Naive thymus-derived CD4-positive, alpha-beta T cell (primary cell): ENCODE results near the gene LDB2. TPM values are rescaled to one million over a fixed set of nuclear protein-coding genes. Genes with fewer than 3 reads are reported as not detected.

ENCODE experiments used
- ATAC-seq: fragments of 150-1000 bp; cut with Tn5 transposase; 2 replicates; pipeline ENCODE4 v1.10.0; 2021; ENCODE audit warnings: mild to moderate bottlenecking, moderate library complexity
- CTCF ChIA-PET: fragments of 350-600 bp; sonication (Branson Sonifier 250); formaldehyde crosslinking; loops from one replicate; lab custom pipeline; 2021; ENCODE audit warnings: antibody characterized with exemption; lab: Charles Lee
- POLR2A ChIA-PET: fragments of 350-600 bp; sonication (Branson Sonifier 250); formaldehyde crosslinking; loops from one replicate; lab custom pipeline; 2021; ENCODE audit warnings: antibody characterized with exemption, inconsistent platforms; lab: Charles Lee
- DNase-seq, 9 donors: peaks; one replicate each; pipeline versions ENCODE4 v3.0.0 to v3.0.0-alpha.2; 2020 to 2022; ENCODE audit warnings: mixed read lengths in 1 of 9
- H3K27ac ChIP-seq: one replicate; pipeline ENCODE4 v1.7.0; 2013; ENCODE audit warnings: mild to moderate bottlenecking, low read depth, low read length, moderate library complexity
- H3K27me3 ChIP-seq, 2 donors: one replicate each; pipeline ENCODE4 v1.7.0; 2013; ENCODE audit warnings: low read length in 2 of 2, mild to moderate bottlenecking in 2 of 2, moderate library complexity in 2 of 2; ENCODE audit not compliant: control insufficient read depth in 2 of 2, insufficient read depth in 2 of 2
- H3K36me3 ChIP-seq, 3 experiments: 1 replicate in 2 of 3; 2 replicates in 1 of 3; pipeline ENCODE4 v1.7.0; 2013; ENCODE audit warnings: low read length in 3 of 3, mild to moderate bottlenecking in 3 of 3, moderate library complexity in 1 of 3; ENCODE audit not compliant: insufficient read depth in 3 of 3, control insufficient read depth in 2 of 3
- H3K4me1 ChIP-seq, 2 donors: one replicate each; pipeline ENCODE4 v1.7.0; 2013; ENCODE audit warnings: low read length in 2 of 2, mild to moderate bottlenecking in 2 of 2, moderate library complexity in 1 of 2; ENCODE audit not compliant: control insufficient read depth in 2 of 2, insufficient read depth in 2 of 2
- H3K4me3 ChIP-seq: 2 replicates; pipeline ENCODE4 v1.7.0; 2013; ENCODE audit warnings: mild to moderate bottlenecking, low read length
- H3K9me3 ChIP-seq, 3 experiments: 1 replicate in 2 of 3; 2 replicates in 1 of 3; pipeline ENCODE4 v1.7.0; 2013; ENCODE audit warnings: low read length in 3 of 3; ENCODE audit not compliant: control insufficient read depth in 2 of 3
- H3K27ac Mint-ChIP-seq, 9 donors: one replicate each; pipeline ENCODE4 v1.8.0; 2020 to 2022; ENCODE audit warnings: mixed read lengths in 9 of 9, mild to moderate bottlenecking in 8 of 9, moderate library complexity in 5 of 9, inconsistent platforms in 2 of 9
- H3K27me3 Mint-ChIP-seq, 5 donors: one replicate each; pipeline ENCODE4 v1.8.0; 2021 to 2022; ENCODE audit warnings: mixed read lengths in 5 of 5, mild to moderate bottlenecking in 1 of 5
- H3K36me3 Mint-ChIP-seq, 5 donors: one replicate each; pipeline ENCODE4 v1.8.0; 2020 to 2022; ENCODE audit warnings: mixed read lengths in 5 of 5, mild to moderate bottlenecking in 3 of 5, inconsistent platforms in 1 of 5
- H3K4me1 Mint-ChIP-seq, 7 donors: one replicate each; pipeline ENCODE4 v1.8.0; 2020 to 2022; ENCODE audit warnings: mixed read lengths in 7 of 7, mild to moderate bottlenecking in 3 of 7, inconsistent platforms in 1 of 7
- H3K4me3 Mint-ChIP-seq, 10 donors: one replicate each; pipeline ENCODE4 v1.8.0; 2020 to 2022; ENCODE audit warnings: mild to moderate bottlenecking in 10 of 10, mixed read lengths in 10 of 10, moderate library complexity in 6 of 10, inconsistent platforms in 2 of 10
- H3K9me3 Mint-ChIP-seq, 11 donors: one replicate each; pipeline ENCODE4 v1.8.0; 2020 to 2022; ENCODE audit warnings: mixed read lengths in 11 of 11, mild to moderate bottlenecking in 4 of 11, inconsistent platforms in 1 of 11, moderate library complexity in 1 of 11
- intact Hi-C, 2 donors: fragments of 100-400 bp; cut with micrococcal nuclease; formaldehyde crosslinking; loops; one replicate each; pipeline ENCODE4 v1.15.1; 2023
- polyA plus RNA-seq, 2 donors: library from polyadenylated mRNA; unstranded; fragments of 300-500 nt; fragmentation: Illumina TruSeq; gene quantifications; one replicate each; pipeline ENCODE4 v1.2.3, GENCODE V29; 2021
- total RNA-seq, 6 experiments: library from RNA in 5 of 6; stranded (reverse) in 5 of 6; gene quantifications; 1 replicate in 5 of 6; 2 replicates in 1 of 6; pipeline ENCODE4 v1.2.3 and lab custom pipeline; 2021 to 2026

LDB2 gene
- total and polyA plus RNA-seq, 7 experiments from 2014 or later, result 0.29 to 1.5 TPM; not detected in 5

- no peak overlapping the region for H3K4me3 Mint-ChIP-seq
- Histone ChIP-seq H3K27ac (no peak overlapping the region), H3K27me3 (no peaks in the 10 kb centered on the region), H3K36me3 (no peaks in the 10 kb centered on the region), H3K4me1 (no peaks in the 10 kb centered on the region), H3K9me3 (no peaks in the 10 kb centered on the region), H3K4me3 (no peak overlapping the region)
- ATAC-seq, result no peak
- ChIA-PET CTCF (no interaction called here), POLR2A (no interaction called here)
- peaks cover 0 to 7% (median 3%) of the 10 kb centered on the region in 5 donors for H3K27me3 Mint-ChIP-seq
- no peak overlapping the region for H3K27ac Mint-ChIP-seq
- peaks cover 0 to 23% (median 7%) of the 10 kb centered on the region in 11 donors for H3K9me3 Mint-ChIP-seq
- H3K4me1 Mint-ChIP-seq, result no peaks in the 10 kb centered on the region
- intact Hi-C loops, result no loop called here
- H3K36me3 Mint-ChIP-seq, result no peaks in the 10 kb centered on the region
- DNase-seq, result no peak
Observed at GRCh38 chr4:16608611-16609125, 289.8 kb downstream of the LDB2 start.

GRCh38 chr4:16608123-16608522 is 290.3 kb downstream of the LDB2 start:
- DNase-seq, result no peak
- Histone ChIP-seq H3K27ac (no peak overlapping the region), H3K4me3 (no peak overlapping the region), H3K27me3 (no peaks in the 10 kb centered on the region), H3K9me3 (no peaks in the 10 kb centered on the region), H3K36me3 (no peaks in the 10 kb centered on the region), H3K4me1 (no peaks in the 10 kb centered on the region)
- ChIA-PET POLR2A (no interaction called here), CTCF (no interaction called here)
- no peak for ATAC-seq
- Mint-ChIP-seq H3K36me3 (no peaks in the 10 kb centered on the region), H3K27me3 (peaks cover 0 to 8% (median 4%) of the 10 kb centered on the region in 5 donors), H3K27ac (no peak overlapping the region), H3K4me3 (no peak overlapping the region), H3K9me3 (peaks cover 0 to 23% (median 6%) of the 10 kb centered on the region in 11 donors), H3K4me1 (peaks cover 0 to under 1% (median 0%) of the 10 kb centered on the region in 7 donors)
- intact Hi-C loops, result no loop called here

DNA sequence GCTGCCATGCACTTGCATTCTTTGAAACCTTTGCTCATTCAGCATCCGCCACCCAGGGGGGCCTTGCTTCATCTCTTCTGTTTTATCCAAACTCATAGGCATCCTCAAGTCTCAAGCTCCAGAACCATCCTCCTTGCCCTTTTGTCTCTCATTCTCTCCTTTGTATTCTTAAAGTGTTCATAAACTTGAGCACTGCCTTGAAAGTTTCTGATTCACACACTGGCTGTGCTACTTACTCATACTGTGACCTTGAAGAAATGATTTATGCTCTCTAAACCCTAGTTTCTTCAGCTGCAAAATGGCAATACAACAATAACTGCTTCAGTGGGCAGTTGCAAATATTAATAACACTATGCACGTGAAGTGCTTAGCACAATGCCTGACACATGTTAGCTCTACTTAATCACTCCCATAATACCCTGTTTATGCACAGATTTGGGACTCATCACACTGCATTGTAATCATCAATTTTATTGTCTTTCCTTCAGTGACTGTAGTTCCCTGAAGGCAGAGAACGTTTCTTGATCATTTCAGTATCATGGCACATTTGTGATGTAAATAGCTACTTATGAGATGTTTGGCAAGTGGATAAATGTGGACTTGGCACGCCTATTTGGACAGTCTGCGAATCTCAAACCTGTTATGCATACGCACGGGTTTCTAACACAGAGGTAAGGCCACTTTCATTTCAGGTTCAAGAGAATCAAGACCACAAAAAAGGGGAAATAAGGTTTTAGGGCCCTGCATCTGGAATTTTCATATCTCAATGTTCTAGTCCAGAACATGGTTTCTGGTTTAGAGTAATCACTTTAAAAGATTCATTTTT is 291.0 kb downstream of the LDB2 start:
- Mint-ChIP-seq H3K27me3 (peaks cover 0 to 12% (median 7%) of the 10 kb centered on the region in 5 donors), H3K4me3 (no peak overlapping the region), H3K9me3 (peaks cover 0 to 23% (median 6%) of the 10 kb centered on the region in 11 donors), H3K4me1 (peaks cover 0 to 1% (median 0%) of the 10 kb centered on the region in 7 donors), H3K27ac (no peak overlapping the region), H3K36me3 (no peaks in the 10 kb centered on the region)
- H3K27me3 ChIP-seq, result no peaks in the 10 kb centered on the region
- CTCF ChIA-PET, result no interaction called here
- no peak overlapping the region for H3K4me3 ChIP-seq
- H3K27ac ChIP-seq, result no peak overlapping the region
- no peaks in the 10 kb centered on the region for H3K4me1 ChIP-seq
- ATAC-seq (no peak), DNase-seq (no peak)
- POLR2A ChIA-PET, result no interaction called here
- intact Hi-C loops, result no loop called here
- H3K9me3 ChIP-seq, result no peaks in the 10 kb centered on the region
- H3K36me3 ChIP-seq, result no peaks in the 10 kb centered on the region

- no peak overlapping the region for H3K27ac Mint-ChIP-seq
- Histone ChIP-seq H3K4me3 (no peak overlapping the region), H3K27ac (no peak overlapping the region), H3K9me3 (no peaks in the 10 kb centered on the region), H3K4me1 (no peaks in the 10 kb centered on the region), H3K36me3 (no peaks in the 10 kb centered on the region), H3K27me3 (no peaks in the 10 kb centered on the region)
- no peak overlapping the region for H3K4me3 Mint-ChIP-seq
- intact Hi-C loops, result no loop called here
- CTCF ChIA-PET, result no interaction called here
- DNase-seq, result no peak
- ATAC-seq, result no peak
- peaks cover 0 to 15% (median 6%) of the 10 kb centered on the region in 11 donors for H3K9me3 Mint-ChIP-seq
- peaks cover 0 to 15% (median 7%) of the 10 kb centered on the region in 5 donors for H3K27me3 Mint-ChIP-seq
- POLR2A ChIA-PET, result no interaction called here
- peaks cover 0 to 1% (median 0%) of the 10 kb centered on the region in 7 donors for H3K4me1 Mint-ChIP-seq
- H3K36me3 Mint-ChIP-seq, result no peaks in the 10 kb centered on the region
Observed at GRCh38 chr4:16606691-16607090, 291.8 kb downstream of the LDB2 start.

GRCh38 chr4:16603178-16603577 is 295.3 kb downstream of the LDB2 start:
- no peak for ATAC-seq
- Mint-ChIP-seq H3K4me3 (no peak overlapping the region), H3K27me3 (peaks cover 0 to 15% (median 0%) of the 10 kb centered on the region in 5 donors), H3K4me1 (peaks cover 0 to 1% (median 0%) of the 10 kb centered on the region in 7 donors), H3K9me3 (peaks cover 0 to 10% (median 0%) of the 10 kb centered on the region in 11 donors), H3K27ac (no peak overlapping the region), H3K36me3 (no peaks in the 10 kb centered on the region)
- H3K4me3 ChIP-seq, result no peak overlapping the region
- H3K4me1 ChIP-seq, result no peaks in the 10 kb centered on the region
- no peak for DNase-seq
- no peaks in the 10 kb centered on the region for H3K27me3 ChIP-seq
- ChIA-PET CTCF (no interaction called here), POLR2A (no interaction called here)
- no peak overlapping the region for H3K27ac ChIP-seq
- intact Hi-C loops, result no loop called here
- H3K36me3 ChIP-seq, result no peaks in the 10 kb centered on the region
- no peaks in the 10 kb centered on the region for H3K9me3 ChIP-seq

DNA sequence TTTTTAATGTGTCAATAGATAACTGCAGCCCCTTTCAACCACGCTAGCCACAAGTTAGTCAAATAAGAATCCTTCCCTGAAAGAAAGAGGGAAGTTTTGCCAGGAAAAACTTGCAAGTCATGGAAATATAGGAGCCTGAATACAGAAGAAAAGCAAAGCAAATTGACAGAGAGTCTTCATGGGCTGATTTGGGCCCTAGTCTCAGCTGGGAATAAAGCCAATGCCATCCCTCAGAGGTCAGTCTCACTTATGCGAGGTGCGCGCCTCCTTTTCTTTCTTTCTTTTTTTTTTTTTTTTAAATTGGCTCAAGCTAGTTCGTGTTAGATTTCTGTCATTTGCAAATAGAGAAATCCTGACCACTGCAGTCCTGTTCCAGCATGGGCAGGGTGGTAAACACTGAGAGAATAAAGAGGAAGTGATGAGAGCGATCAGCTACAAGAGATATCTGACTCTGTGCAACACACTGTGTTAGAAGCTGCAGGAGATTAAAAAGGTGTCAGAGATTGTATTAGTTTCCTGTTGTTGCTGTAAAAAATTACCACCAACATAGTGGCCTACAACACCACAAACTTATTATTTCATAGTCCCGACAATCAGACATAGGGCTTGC is 299.7 kb downstream of the LDB2 start:
- ATAC-seq, result peak; percentile 36
- CTCF ChIA-PET, result no interaction called here
- Histone ChIP-seq H3K9me3 (no peaks in the 10 kb centered on the region), H3K27ac (no peak overlapping the region), H3K4me1 (no peaks in the 10 kb centered on the region), H3K4me3 (no peak overlapping the region), H3K36me3 (no peaks in the 10 kb centered on the region), H3K27me3 (no peaks in the 10 kb centered on the region)
- H3K4me1 Mint-ChIP-seq, result peaks cover 0 to 1% (median 0%) of the 10 kb centered on the region in 7 donors
- peaks cover 0 to 12% (median 0%) of the 10 kb centered on the region in 5 donors for H3K27me3 Mint-ChIP-seq
- POLR2A ChIA-PET, result no interaction called here
- DNase-seq, result no peak
- no peak overlapping the region for H3K27ac Mint-ChIP-seq
- H3K4me3 Mint-ChIP-seq, result peak overlapping the region in 1 of 10 donors; percentile 32
- H3K36me3 Mint-ChIP-seq, result no peaks in the 10 kb centered on the region
- H3K9me3 Mint-ChIP-seq, result peaks cover 0 to 4% (median 0%) of the 10 kb centered on the region in 11 donors
- intact Hi-C loops, result no loop called here
